PC-9 (cell line): ENCODE data around the gene UTP25.

ENCODE experiments used
- CTCF ChIP-seq: fragments of 200-600 bp; sonication (generic); conservative IDR thresholded peaks from 2 replicates; pipeline ENCODE4 v1.6.1; 2017; ENCODE audit warnings: mixed run types, antibody characterized with exemption, mild to moderate bottlenecking, moderate library complexity
- EZH2 ChIP-seq: fragments of 200-600 bp; sonication (generic); IDR thresholded peaks from 2 replicates; pipeline ENCODE4 v1.8.0; 2017; ENCODE audit warnings: antibody characterized with exemption, low read depth

GRCh38 chr1:209797978-209798639 lies 29.7 kb upstream of the UTP25 start:
- TF ChIP-seq CTCF (no peak; the same call in 1 of the 2 replicates), EZH2 (no peak)
